GM12878 (cell line): ENCODE measurements around the gene YEATS2. TPM values are rescaled to one million over a fixed set of nuclear protein-coding genes. Genes with fewer than 3 reads are reported as not detected.

Source experiments
- ATAC-seq: fragments of 200-7000 bp; cut with Tn5 transposase; 3 replicates; pipeline ENCODE4 v1.9.1; 2020; ENCODE audit warnings: mild to moderate bottlenecking, moderate library complexity
- BruUV-seq: library from RNA; stranded (reverse); fragments of 400-500 nt; replicated peaks from 2 replicates; lab custom pipeline; 2021; lab: Mats Ljungman, UMichigan
- CTCF ChIA-PET: fragments of 300-600 bp; sonication (Branson Sonifier 250); formaldehyde crosslinking; extraction: SDS; loops from one replicate; lab custom pipeline; 2021; ENCODE audit warnings: inconsistent platforms; lab: Yijun Ruan, JAX
- POLR2A ChIA-PET: fragments of 350-600 bp; formaldehyde crosslinking; extraction: SDS; loops from one replicate; lab custom pipeline; 2021; ENCODE audit warnings: inconsistent platforms; lab: Charles Lee
- RAD21 ChIA-PET: fragments of 300-600 bp; sonication (Branson Sonifier 250); formaldehyde crosslinking; loops from one replicate; lab custom pipeline; 2023; ENCODE audit warnings: antibody characterized with exemption; ENCODE audit not compliant: unreplicated experiment; lab: Charles Lee
- SMC1A ChIA-PET: fragments of 300-600 bp; sonication (Branson Sonifier 250); formaldehyde crosslinking; loops from one replicate; lab custom pipeline; 2023; ENCODE audit not compliant: unreplicated experiment, uncharacterized antibody; lab: Charles Lee
- DNase-seq: peaks from one replicate; pipeline ENCODE4 v3.0.0-alpha.2; 2011; ENCODE audit warnings: low read depth, low spot score
- FAIRE-seq: peaks from 3 replicates; lab custom pipeline; 2011; peaks lifted over from hg19 to GRCh38; lab: Jason Lieb, UNC
- H2AFZ ChIP-seq: 2 replicates; pipeline ENCODE4 v1.6.0; 2011; ENCODE audit warnings: low read depth, low read length, control low read depth; ENCODE audit not compliant: control insufficient read depth
- H3K27ac ChIP-seq: 2 replicates; pipeline ENCODE4 v1.5.1; 2011; ENCODE audit warnings: control low read depth; ENCODE audit not compliant: control insufficient read depth, insufficient read depth
- H3K27me3 ChIP-seq, 2 experiments: replicated peaks in 1 of 2; 2 replicates each; pipeline versions ENCODE4 v1.6.0 to v1.6.1; 2011; ENCODE audit warnings: low read length in 1 of 2; ENCODE audit not compliant: control insufficient read depth in 2 of 2, insufficient read depth in 2 of 2
- H3K36me3 ChIP-seq, 2 experiments: 2 replicates each; pipeline ENCODE4 v1.5.1; 2011; ENCODE audit warnings: low read length in 1 of 2; ENCODE audit not compliant: control insufficient read depth in 2 of 2, insufficient read depth in 2 of 2
- H3K4me1 ChIP-seq: 2 replicates; pipeline ENCODE4 v1.6.1; 2011; ENCODE audit warnings: mild to moderate bottlenecking, low read length, moderate library complexity, mixed read lengths; ENCODE audit not compliant: control insufficient read depth, insufficient read depth
- H3K4me2 ChIP-seq: 2 replicates; pipeline ENCODE4 v1.6.0; 2011; ENCODE audit warnings: control low read depth; ENCODE audit not compliant: control insufficient read depth, insufficient read depth
- H3K4me3 ChIP-seq: fragments of 200-600 bp; sonication (generic); 2 replicates; pipeline ENCODE4 v1.5.1; 2016
- H3K79me2 ChIP-seq: 2 replicates; pipeline ENCODE4 v1.6.0; 2011; ENCODE audit warnings: low read length; ENCODE audit not compliant: control insufficient read depth, insufficient read depth
- H3K9ac ChIP-seq: 2 replicates; pipeline ENCODE4 v1.8.0; 2011; ENCODE audit warnings: low read length, control low read depth, mixed read lengths; ENCODE audit not compliant: control insufficient read depth, insufficient read depth
- H3K9me3 ChIP-seq: replicated peaks from 3 replicates; pipeline ENCODE4 v1.5.1; 2011; ENCODE audit warnings: mild to moderate bottlenecking, low read length; ENCODE audit not compliant: control insufficient read depth, insufficient read depth
- H4K20me1 ChIP-seq: 2 replicates; pipeline ENCODE4 v1.6.0; 2011; ENCODE audit not compliant: control insufficient read depth, insufficient read depth
- BACH1 ChIP-seq: fragments of 450-650 bp; IDR thresholded peaks from 2 replicates; pipeline ENCODE4 v1.6.1; 2017; ENCODE audit warnings: mild to moderate bottlenecking, borderline replicate concordance
- DPF2 ChIP-seq: fragments of 450-650 bp; IDR thresholded peaks from 2 replicates; pipeline ENCODE4 v1.6.1; 2017; ENCODE audit warnings: mild to moderate bottlenecking
- GABPA ChIP-seq: IDR thresholded peaks from 2 replicates; pipeline ENCODE4 v1.6.1; 2014; ENCODE audit warnings: antibody characterized with exemption, low read depth, mild to moderate bottlenecking, inconsistent platforms
- MTA2 ChIP-seq: fragments of 450-650 bp; IDR thresholded peaks from 2 replicates; pipeline ENCODE4 v1.6.1; 2016; ENCODE audit warnings: low read depth, mild to moderate bottlenecking, moderate library complexity
- MXI1 ChIP-seq: fragments of 150-350 bp; IDR thresholded peaks from 2 replicates; pipeline ENCODE4 v1.6.1; 2011; ENCODE audit warnings: low read depth, mild to moderate bottlenecking, inconsistent platforms, low read length, improper control_type of control experiment
- NR2C1 ChIP-seq: fragments of 450-650 bp; IDR thresholded peaks from 2 replicates; pipeline ENCODE4 v1.6.1; 2017; ENCODE audit warnings: antibody characterized with exemption, mild to moderate bottlenecking, moderate library complexity
- RELA ChIP-seq: fragments of 450-650 bp; IDR thresholded peaks from 2 replicates; pipeline ENCODE4 v1.8.0; 2014; ENCODE audit warnings: borderline replicate concordance; ENCODE audit not compliant: partially characterized antibody
- RUNX3 ChIP-seq: IDR thresholded peaks from 2 replicates; pipeline ENCODE4 v1.6.1; 2012; ENCODE audit warnings: low read length, inconsistent platforms
- SIX5 ChIP-seq: IDR thresholded peaks from 2 replicates; pipeline ENCODE4 v1.6.1; 2011; ENCODE audit warnings: mild to moderate bottlenecking, low read depth, low read length, moderate library complexity; ENCODE audit not compliant: severe bottlenecking
- WGBS: methylation state at CpG from one replicate; pipeline ENCODE4 v1.1.6; 2016; ENCODE audit warnings: low lambda C conversion rate; ENCODE audit not compliant: insufficient replicate concordance, insufficient coverage; ENCODE audit errors: missing lambda C conversion rate; 5-methylcytosine and 5-hydroxymethylcytosine counted together
- in situ Hi-C: fragments of 300-500 bp; cut with MboI; formaldehyde crosslinking; loops from 9 replicates; pipeline ENCODE4 v1.14.3; 2018; ENCODE audit warnings: mixed read lengths
- intact Hi-C: fragments of 100-400 bp; cut with micrococcal nuclease; formaldehyde crosslinking; loops from one replicate; pipeline ENCODE4 v1.14.2; 2022; ENCODE audit not compliant: unreplicated experiment
- polyA plus RNA-seq, 11 experiments: library from polyadenylated mRNA; depleted of rRNA in 4 of 11; unstranded in 6 of 11; stranded (reverse) in 5 of 11; fragments of >200 nt; fragmentation: Nextera tagmentation in 4 of 11; fragmentation: Illumina TruSeq in 1 of 11; extraction: Ambion mirVana in 4 of 11; extraction: Trizol in 1 of 11; gene quantifications; 1 replicate in 1 of 11; 2 replicates in 10 of 11; pipeline versions ENCODE4 v1.2.1 to v1.2.3, GENCODE V29; 2011 to 2016; ENCODE audit warnings: inconsistent platforms in 2 of 11, missing spikeins in 2 of 11, low read depth in 1 of 11
- total RNA-seq, 4 experiments: library from RNA; depleted of rRNA in 3 of 4; stranded (reverse); fragments of >200 nt in 3 of 4; fragmentation: Illumina TruSeq in 1 of 4; extraction: Trizol in 1 of 4; gene quantifications; 2 replicates each; pipeline versions ENCODE4 v1.2.1 to v1.2.3, GENCODE V29; 2013 to 2021
- TF ChIP-seq, protein P1 (sequence below): fragments of 450-650 bp; IDR thresholded peaks from 2 replicates; pipeline ENCODE4 v1.6.1; 2017; ENCODE audit warnings: mild to moderate bottlenecking, moderate library complexity

YEATS2 gene
- total and polyA plus RNA-seq, 10 of the 15 experiments (the other 5 are each of a cell fraction or from before 2014, with no cell fraction given), result 1.9 to 65.3 (median 25.8) TPM

DNA sequence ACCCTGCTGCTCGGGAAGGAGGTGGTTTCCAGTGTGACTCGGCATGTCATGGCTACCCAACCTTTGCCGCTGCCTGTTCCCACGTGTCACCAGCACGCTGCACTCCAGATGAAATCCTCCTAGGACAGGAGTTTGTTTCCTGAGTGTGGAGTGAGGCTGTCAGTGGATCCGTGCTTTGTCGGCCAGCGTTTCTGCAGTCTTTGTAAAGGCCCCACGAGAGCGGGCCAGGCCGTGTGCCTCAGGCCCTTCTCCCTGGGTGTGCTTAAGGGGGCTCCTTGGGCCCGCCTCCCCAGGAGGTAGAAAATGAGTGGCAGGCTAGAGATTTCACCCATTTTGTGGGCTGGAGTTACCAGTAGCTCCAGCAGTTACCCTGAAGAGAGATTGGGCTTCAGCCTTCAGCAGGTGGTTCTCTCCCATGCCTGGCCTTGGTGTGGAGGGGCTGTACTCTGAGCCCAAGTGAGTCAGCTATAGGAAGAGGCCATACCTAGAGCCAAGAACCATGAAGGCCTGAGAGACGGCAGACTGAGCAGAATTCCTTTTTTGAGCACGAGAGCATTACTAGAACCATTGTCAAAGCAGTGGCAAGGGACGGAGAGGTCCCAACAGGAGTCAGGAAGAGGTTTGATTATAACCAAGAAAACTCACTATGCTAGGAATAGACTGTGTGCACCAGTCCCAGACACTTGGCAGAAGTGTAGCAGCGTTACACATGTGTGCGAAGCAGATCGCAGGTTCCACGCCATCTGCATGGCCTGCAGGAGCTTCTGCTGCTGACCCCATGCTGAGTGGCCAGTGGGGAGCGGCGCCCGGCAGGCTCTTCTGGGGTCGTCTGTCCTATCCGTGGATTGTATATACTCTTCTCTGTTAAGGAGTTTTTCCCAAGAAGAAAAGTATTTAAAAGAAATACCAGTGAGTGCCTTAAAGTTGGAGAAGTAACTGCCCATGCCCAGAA, 113.3 kb downstream of the YEATS2 start:
- TF ChIP-seq RELA, result no peak
- TF ChIP-seq, protein P1, sequence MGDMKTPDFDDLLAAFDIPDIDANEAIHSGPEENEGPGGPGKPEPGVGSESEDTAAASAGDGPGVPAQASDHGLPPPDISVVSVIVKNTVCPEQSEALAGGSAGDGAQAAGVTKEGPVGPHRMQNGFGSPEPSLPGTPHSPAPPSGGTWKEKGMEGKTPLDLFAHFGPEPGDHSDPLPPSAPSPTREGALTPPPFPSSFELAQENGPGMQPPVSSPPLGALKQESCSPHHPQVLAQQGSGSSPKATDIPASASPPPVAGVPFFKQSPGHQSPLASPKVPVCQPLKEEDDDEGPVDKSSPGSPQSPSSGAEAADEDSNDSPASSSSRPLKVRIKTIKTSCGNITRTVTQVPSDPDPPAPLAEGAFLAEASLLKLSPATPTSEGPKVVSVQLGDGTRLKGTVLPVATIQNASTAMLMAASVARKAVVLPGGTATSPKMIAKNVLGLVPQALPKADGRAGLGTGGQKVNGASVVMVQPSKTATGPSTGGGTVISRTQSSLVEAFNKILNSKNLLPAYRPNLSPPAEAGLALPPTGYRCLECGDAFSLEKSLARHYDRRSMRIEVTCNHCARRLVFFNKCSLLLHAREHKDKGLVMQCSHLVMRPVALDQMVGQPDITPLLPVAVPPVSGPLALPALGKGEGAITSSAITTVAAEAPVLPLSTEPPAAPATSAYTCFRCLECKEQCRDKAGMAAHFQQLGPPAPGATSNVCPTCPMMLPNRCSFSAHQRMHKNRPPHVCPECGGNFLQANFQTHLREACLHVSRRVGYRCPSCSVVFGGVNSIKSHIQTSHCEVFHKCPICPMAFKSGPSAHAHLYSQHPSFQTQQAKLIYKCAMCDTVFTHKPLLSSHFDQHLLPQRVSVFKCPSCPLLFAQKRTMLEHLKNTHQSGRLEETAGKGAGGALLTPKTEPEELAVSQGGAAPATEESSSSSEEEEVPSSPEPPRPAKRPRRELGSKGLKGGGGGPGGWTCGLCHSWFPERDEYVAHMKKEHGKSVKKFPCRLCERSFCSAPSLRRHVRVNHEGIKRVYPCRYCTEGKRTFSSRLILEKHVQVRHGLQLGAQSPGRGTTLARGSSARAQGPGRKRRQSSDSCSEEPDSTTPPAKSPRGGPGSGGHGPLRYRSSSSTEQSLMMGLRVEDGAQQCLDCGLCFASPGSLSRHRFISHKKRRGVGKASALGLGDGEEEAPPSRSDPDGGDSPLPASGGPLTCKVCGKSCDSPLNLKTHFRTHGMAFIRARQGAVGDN, result no peak
- no peak for TF ChIP-seq MXI1
- TF ChIP-seq BACH1, result no peak
- TF ChIP-seq DPF2, result no peak
- TF ChIP-seq GABPA, result no peak
- TF ChIP-seq RUNX3, result no peak
- TF ChIP-seq MTA2, result no peak
- TF ChIP-seq SIX5, result no peak
- no peak for TF ChIP-seq NR2C1
- RAD21 ChIA-PET, result no interaction called here

More for the DNA sequence above, 113.3 kb downstream of the YEATS2 start:
- ChIA-PET CTCF (no interaction called here), POLR2A (no interaction called here), SMC1A (no interaction called here)
- Histone ChIP-seq H3K4me1 (peaks cover 9% of the 10 kb centered on the region), H3K9ac (no peak overlapping the region), H3K4me2 (no peak overlapping the region), H3K79me2 (no peaks in the 10 kb centered on the region), H3K36me3 (peaks cover 22 to 27% of the 10 kb centered on the region in 2 experiments), H3K9me3 (no peaks in the 10 kb centered on the region), H4K20me1 (no peaks in the 10 kb centered on the region), H3K27me3 (no peaks in the 10 kb centered on the region), H2AFZ (no peak overlapping the region), H3K4me3 (no peak overlapping the region), H3K27ac (no peak overlapping the region)
- no peak for ATAC-seq
- DNase-seq, result no peak
- 92% methylated on average over 24 of the region's 24 CpGs for WGBS
- FAIRE-seq, result no peak
- in situ Hi-C loops (no loop called here), intact Hi-C loops (no loop called here)
- BruUV-seq, result no TSS peak
